ENCODE measurements around the gene COBL.

- TF ChIP-seq CTCF (IDR thresholded peaks at IDR 0.05) (no peak), POLR2A (IDR thresholded peaks at IDR 0.05) (no peak)
These were observed 60.9 kb downstream of the COBL start for GRCh38 chr7:51255536-51256208.
